Measurements from ENCODE around the gene RAD51B. TPM values are rescaled to one million over a fixed set of nuclear protein-coding genes. Genes with fewer than 3 reads are reported as not detected.

Gene RAD51B
- total RNA-seq, 6 experiments from 2014 or later: 2.7 to 5.8 (median 4.3) TPM

- Histone ChIP-seq H3K4me1 (no peaks in the 10 kb centered on the region), H3K27ac (no peak overlapping the region), H3K9me3 (no peaks in the 10 kb centered on the region), H3K4me3 (no peak overlapping the region), H3K27me3 (no peaks in the 10 kb centered on the region), H3K36me3 (no peaks in the 10 kb centered on the region)
- WGBS (ENCODE audit: insufficient coverage, low coverage, low lambda C conversion rate, missing lambda C conversion rate): 64% methylated on average over 1 of the region's 1 CpG
- ATAC-seq: no peak
- intact Hi-C loops (cut with DNase I): no loop called here
- no peak for DNase-seq
- no peak for TF ChIP-seq POLR2A (IDR thresholded peaks at IDR 0.05)
Observed at GRCh38 chr14:67859169-67859749, 39.7 kb downstream of the RAD51B start.

GRCh38 chr14:67863223-67863622 lies 43.6 kb downstream of the RAD51B start:
- no peaks in the 10 kb centered on the region for H3K9me3 ChIP-seq
- H3K36me3 ChIP-seq: no peaks in the 10 kb centered on the region
- ATAC-seq: no peak
- WGBS (ENCODE audit: insufficient coverage, low coverage, low lambda C conversion rate, missing lambda C conversion rate): 76% methylated on average over 2 of the region's 2 CpGs
- intact Hi-C loops (cut with DNase I): no loop called here
- H3K27ac ChIP-seq: no peak overlapping the region
- no peak overlapping the region for H3K4me3 ChIP-seq
- no peak for DNase-seq
- H3K27me3 ChIP-seq: no peaks in the 10 kb centered on the region
- no peaks in the 10 kb centered on the region for H3K4me1 ChIP-seq
- TF ChIP-seq POLR2A (IDR thresholded peaks at IDR 0.05): no peak
- TF ChIP-seq CTCF (IDR thresholded peaks at IDR 0.05): no peak

- Histone ChIP-seq H3K4me3 (no peak overlapping the region), H3K27ac (no peak overlapping the region), H3K9me3 (no peaks in the 10 kb centered on the region), H3K4me1 (no peaks in the 10 kb centered on the region), H3K27me3 (no peaks in the 10 kb centered on the region), H3K36me3 (no peaks in the 10 kb centered on the region)
- intact Hi-C loops (cut with DNase I): no loop called here
- WGBS (ENCODE audit: insufficient coverage, low coverage, low lambda C conversion rate, missing lambda C conversion rate): 78% methylated on average over 3 of the region's 3 CpGs
- DNase-seq (no peak), ATAC-seq (peak in 1 of 4 donors; percentile 38)
- TF ChIP-seq POLR2A (IDR thresholded peaks at IDR 0.05) (no peak), CTCF (IDR thresholded peaks at IDR 0.05) (no peak)
Observed at GRCh38 chr14:67875175-67876006, 55.8 kb downstream of the RAD51B start.

GRCh38 chr14:67879026-67879425 lies 59.4 kb downstream of the RAD51B start:
- ATAC-seq: no peak
- intact Hi-C loops (cut with DNase I): no loop called here
- TF ChIP-seq CTCF (IDR thresholded peaks at IDR 0.05) (no peak), POLR2A (IDR thresholded peaks at IDR 0.05) (no peak)

GRCh38 chr14:67881225-67881624 lies 61.6 kb downstream of the RAD51B start:
- H3K4me3 ChIP-seq: no peak overlapping the region
- intact Hi-C loops (cut with DNase I): no loop called here
- WGBS (ENCODE audit: insufficient coverage, low coverage, low lambda C conversion rate, missing lambda C conversion rate): 43% methylated on average over 2 of the region's 2 CpGs
- no peak for TF ChIP-seq CTCF (IDR thresholded peaks at IDR 0.05)
- TF ChIP-seq POLR2A (IDR thresholded peaks at IDR 0.05): no peak
- ATAC-seq (peak in 3 of 4 donors; percentile 7 to 36 (median 22)), DNase-seq (no peak)
- H3K9me3 ChIP-seq: no peaks in the 10 kb centered on the region
- H3K4me1 ChIP-seq: no peaks in the 10 kb centered on the region
- H3K27me3 ChIP-seq: no peaks in the 10 kb centered on the region
- no peak overlapping the region for H3K27ac ChIP-seq
- H3K36me3 ChIP-seq: no peaks in the 10 kb centered on the region

More at GRCh38 chr14:67879026-67879425, 59.4 kb downstream of the RAD51B start:
- Histone ChIP-seq H3K9me3 (no peaks in the 10 kb centered on the region), H3K36me3 (no peaks in the 10 kb centered on the region), H3K4me1 (no peaks in the 10 kb centered on the region), H3K27ac (no peak overlapping the region), H3K4me3 (no peak overlapping the region), H3K27me3 (no peaks in the 10 kb centered on the region)
- DNase-seq: no peak
